ENCODE data around the gene DOCK4. TPM values are rescaled to one million over a fixed set of nuclear protein-coding genes. Genes with fewer than 3 reads are reported as not detected.

Gene DOCK4
- total RNA-seq, 1 donor from 2014 or later: 29.7 TPM

DNA sequence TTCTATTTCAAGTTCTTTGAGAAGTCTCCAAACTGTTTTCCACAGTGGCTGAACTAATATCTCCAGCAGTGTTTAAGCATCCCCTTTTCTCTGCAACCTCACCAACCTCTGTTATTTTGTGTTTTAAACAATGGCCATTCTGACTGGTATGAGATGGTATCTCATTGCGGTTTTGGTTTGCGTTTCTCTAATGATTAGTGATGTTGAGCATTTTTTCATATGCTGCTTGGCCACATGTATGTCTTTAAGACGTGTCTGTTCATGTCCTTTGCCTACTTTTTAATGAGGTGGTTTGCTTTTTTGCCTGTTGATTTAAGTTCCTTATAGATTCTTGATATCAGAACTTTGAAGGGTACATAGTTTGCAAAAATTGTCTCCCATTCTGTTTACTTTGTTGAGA, 487.3 kb downstream of the DOCK4 start:
- no peak for DNase-seq

DNA sequence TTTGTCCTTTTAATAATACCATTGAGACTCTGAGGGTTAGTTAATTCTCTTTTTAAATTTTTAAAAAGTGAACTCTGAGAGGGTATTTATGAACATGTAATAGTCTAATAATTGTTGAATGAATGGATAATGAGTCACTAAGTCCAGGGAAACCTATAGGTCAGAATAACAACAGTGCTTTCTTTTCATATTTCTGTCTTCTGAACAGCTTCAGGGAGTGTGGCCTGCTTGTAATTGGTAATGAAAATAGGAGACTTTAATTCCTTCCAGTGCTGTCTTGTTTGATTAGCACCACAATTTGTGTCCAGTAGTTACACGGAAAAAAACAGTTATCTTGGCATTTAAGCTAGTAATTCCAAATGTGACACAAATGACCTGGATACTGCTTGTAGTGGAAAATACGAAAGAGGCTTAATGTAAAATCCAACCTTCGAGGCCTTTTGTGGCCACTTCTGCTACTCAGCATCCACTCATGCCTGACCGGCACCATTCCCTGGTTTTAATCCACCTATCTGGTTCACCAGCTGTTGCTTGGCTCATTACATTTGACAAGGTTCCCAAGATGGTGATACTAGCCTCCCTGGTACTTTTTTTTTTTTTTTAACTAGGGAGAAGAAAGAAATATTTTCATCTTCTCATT, 494.7 kb downstream of the DOCK4 start:
- DNase-seq: no peak

DNA sequence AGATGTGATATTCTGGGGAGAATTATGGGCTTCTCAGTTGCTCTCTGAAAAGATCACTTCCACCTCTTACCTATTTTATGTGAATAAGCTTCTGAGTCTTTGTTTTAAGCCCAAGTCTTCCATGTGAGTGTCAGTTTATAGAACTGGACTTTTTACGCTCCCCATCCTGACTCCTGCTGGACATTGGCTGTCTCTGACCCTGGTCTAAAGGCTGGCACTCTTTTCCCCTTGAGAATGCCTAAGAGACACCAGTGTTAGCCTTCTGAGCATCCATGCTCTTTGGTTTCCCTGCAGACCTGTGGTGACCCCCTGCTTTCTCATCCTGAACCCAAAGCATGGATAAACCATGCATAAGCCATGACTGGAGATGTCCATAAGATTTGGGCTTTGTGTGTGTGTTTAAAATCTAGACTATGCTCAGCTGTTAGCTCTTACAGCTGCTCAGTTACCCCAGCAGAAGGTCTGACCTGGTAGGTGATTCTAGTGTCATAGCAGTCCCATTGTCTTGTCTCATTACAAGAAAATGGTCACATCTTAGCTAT, 495.3 kb downstream of the DOCK4 start:
- DNase-seq: no peak

DNA sequence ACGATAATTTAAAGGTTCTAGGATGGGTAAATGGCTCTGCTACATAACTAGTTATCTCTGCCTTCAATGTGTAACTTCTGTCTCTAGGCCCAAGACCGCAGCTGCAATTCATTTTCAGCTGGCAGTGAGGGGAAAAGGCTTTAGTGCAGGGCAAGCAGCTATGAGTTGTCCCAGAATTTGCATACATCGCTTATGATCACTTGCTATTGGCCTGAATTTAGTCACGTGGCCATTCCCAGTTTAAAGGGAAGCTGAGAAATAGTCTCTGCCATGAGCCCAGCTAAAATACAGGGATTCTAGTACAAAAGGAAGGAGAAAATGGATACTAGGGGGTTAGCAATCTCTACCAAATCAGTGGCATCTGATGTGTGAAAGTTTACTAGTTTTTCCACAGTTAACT, 498.1 kb downstream of the DOCK4 start:
- no peak for DNase-seq

DNA sequence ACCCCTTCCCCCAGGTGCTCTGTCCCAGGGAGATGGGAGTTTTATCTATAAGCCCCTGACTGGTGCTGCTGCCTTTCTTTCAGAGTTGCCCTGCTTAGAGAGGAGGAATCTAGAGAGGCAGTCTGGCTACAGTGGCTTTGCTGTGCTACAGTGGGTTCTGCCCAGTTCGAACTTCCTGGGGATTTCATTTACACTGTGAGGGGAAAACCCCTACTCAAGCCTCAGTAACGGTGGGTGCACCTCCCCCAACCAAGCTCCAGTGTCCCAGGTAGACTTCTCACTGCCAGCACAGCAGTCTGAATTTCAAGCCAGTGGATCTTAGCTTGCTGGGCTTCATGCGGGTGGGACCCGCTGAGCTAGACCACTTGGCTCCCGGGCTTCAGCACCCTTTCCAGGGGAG, 500.4 kb downstream of the DOCK4 start:
- DNase-seq: no peak

DNA sequence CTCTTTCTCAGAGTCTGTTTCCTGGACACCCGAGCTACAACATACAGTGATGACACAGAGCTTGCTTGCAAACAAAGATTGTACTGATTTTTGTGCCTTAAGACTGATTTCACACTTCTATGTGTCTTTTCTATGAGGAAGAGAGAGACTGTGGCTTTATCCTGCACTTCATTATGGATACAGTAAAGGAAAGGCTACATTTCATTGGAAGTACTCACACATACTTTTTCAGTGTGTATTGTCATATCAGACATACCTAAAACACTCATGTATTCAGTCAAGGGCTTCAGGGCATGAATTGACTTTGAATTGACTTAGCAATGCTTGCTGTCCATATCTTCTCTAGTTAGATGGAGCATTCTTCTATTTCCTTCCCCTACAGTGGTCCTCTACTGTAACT, 508.4 kb downstream of the DOCK4 start:
- no peak for DNase-seq

DNA sequence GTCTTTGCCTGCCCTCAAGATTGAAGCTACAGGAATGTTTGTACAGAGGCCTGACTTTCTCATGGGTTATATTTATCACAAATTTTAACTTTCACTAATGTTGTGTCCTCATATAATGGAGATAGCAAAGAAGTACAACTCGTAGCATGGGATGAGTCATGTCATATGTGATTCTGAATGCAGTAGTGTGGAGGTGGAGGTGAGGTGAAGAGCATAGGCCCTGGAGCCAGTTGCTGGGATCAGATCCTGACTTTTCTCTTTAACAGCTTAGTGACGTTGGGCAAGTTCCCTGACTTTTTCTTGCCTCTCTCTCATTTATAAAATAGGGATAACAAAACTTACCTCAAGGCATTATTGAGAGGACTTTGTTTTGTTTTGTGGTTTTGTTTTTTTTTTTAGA, 511.8 kb downstream of the DOCK4 start:
- DNase-seq: no peak

DNA sequence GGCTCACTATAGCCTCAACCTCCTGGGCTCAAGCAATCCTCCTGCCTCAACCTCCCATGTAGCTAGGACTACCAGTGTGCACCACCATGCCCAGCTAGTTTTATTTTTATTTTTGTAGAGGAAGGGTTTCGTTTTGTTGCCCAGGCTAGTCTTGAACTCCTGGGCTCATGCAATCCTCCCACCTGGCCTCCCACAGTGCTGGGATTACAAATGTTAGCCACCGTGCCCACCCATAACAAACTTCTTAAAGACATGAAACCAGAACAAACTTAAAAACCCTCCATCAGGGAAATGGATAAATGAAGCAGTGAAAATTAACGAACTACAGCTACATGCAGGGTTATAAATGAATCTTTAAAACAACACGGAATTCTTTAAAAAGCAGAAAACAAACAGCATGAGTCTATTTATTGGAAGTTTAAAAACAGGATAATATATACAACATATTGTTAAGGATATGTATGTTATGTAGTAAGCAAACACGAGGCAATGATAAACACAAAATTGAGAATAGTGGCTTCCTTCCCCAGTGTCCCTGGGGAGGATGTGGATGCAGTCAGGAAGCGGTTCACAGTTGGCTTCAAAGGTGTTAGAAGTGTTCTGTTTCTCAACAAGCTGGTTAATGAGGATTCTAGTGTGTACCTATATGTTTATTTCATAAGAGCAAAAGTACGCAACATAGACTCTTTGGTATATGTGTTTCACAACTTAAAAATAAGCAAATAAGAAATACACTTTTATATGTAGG, 515.7 kb downstream of the DOCK4 start:
- DNase-seq: no peak

DNA sequence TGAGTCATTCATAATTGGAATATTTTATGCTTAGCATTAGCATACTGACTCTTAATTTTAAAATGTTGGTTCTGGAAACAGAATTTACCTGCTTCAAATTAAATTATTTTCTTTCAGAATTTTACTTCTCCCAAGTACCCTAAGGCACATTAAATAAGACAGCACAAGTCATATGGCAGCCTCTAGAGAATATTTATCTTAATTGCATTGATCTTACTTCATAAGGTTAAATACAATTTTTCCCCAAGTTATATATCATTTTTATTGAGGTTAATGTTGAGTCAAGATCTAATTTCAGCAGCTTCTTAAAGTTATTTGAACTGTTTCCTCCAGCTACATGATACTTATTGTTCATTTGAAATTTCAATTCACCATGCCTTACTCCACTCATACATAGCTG, 520.9 kb downstream of the DOCK4 start:
- no peak for DNase-seq

DNA sequence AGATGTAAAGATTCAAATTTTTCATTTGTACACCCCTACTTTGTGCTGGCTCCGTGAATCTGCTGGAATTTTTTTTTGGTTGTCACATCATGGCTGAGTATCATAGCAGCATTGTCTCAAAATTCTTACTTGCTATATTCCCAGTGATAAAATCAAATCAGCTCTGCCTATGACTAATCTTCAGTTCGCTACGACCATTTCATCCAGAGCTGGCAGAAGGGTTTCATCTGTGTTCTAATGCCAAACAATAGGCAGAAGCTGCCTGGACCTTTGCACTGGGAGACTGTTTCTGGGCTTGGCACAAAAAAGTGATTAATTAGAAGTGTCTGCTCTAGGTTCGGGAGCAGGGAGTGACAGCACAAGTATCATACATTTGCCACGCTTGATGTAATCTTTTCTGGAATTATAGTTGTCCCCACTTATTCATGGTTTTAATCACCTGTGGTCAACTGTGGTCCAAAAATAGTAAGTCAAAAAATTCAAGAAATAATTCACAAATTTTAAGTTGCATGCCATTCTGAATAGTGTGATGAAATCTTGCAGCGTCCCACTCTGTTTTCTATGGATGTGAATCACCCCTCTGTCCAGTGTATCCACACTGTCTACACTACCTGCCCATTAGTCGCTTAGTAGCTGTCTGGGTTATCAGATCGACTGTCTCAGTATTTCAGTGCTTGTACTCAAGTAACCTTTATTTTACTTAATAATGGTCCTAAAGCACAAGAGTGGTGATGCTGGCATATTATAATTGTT, 523.4 kb downstream of the DOCK4 start:
- DNase-seq: no peak

DNA sequence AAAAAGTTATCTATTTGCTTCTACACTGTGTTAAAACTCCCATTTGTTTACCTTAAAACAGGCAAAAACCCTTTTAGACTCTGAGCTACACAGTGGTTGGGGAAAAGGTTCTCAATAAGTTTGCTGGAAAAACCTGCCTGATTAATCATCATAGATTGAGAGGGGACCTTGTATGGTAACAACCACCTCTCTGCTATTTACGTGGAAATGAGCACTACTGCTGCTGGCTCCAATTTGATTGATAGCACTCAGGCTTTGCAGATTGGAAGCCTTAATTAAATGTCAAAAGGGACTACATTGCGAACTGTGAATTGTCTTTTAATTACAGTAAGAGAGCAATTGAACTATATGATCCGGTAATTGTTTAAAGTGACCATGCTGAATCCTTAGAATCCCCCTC, 525.0 kb downstream of the DOCK4 start:
- DNase-seq: no peak

DNA sequence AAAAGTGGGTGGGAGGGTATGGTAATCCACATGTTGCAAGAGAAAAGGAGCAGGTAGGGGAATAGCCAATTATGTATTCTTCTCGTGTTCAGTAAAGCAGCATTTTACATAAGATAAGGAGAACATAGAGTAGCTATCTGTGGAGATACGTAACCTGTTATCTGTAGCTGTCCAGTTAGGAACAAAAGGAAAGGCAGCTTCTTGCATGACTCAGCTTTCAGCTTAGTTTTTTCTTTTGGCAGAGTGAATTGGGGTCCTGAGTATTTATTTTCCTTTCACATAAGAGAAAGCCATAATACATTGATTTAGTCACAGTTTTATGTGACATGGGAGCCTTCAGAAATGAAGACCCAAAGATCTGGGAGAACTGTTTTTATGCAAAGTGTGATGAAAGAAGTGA, 527.2 kb downstream of the DOCK4 start:
- DNase-seq: no peak

DNA sequence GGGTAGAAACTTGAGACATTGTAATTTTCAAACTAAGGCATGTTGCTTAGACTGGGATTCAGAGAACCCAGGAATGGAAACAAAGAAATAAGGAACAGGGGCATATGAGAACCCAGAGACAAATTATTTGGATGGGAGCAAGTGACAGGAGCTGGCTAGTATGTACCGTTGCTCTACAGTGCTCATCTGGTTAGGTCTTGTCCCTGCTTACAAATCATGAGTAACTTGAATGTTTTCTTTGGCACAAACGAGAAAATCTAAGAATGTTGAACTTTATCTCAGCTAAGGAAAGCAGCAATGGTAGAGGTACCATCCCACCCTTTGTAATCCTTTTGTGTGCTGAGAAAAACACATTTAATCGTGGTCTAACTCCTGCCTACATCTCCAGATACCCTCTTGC, 527.9 kb downstream of the DOCK4 start:
- no peak for DNase-seq

DNA sequence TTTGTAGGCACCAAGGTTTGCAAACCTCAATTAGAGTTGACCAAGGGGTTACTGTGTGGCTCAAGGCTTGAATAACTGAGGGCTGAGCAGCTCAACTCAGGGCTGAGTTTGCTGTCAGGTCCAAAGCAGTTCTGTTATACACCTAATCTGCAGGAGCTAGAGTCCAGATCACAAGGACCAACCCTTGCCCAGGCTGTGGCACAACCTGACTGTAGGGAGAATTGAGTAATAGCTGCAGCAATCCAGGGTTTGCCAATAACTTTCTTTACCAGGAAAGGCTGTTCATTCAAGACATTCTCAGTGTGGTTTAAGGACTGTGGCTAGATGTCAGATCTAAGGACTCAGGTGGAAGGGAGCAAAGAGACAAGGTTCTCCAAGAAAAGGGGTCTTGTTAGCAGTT, 528.4 kb downstream of the DOCK4 start:
- no peak for DNase-seq

DNA sequence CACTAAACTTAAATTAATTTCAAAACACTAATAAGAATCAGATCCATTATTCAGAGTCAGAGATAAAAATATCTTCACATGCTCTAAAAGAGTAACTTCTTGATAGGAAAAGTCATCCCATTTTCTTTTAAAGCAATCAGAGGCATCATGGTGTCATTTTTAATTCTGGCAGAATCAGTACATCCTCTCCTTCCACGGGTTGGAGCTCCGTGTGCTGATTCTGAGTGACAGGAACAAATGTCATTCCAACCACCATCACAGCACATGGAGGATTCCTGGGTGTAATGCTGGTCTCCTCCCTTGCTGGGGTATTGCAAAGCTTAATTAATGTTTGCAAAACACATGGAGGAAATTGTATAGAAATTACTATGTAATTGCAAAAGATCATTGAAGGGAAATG, 529.4 kb downstream of the DOCK4 start:
- DNase-seq: no peak

Small RNAs within 50 kb of the gene (small RNA-seq; reads per million reads assigned to genes)
- not detected for gene RNA5SP237 (ENCODE audit: low replicate concordance)

Other genes with a start within 250 kb of the DOCK4 start
- gene ZNF277, start 296 bp upstream of the DOCK4 start, total RNA-seq: 31.7 TPM
- gene IFRD1, start 244.1 kb upstream of the DOCK4 start, total RNA-seq: 63.4 TPM